Tibial nerve (tissue), 3 donors: Measurements from ENCODE around the gene SFTPB.

Experiments
- CTCF ChIP-seq, 5 experiments: fragments of 200-600 bp in 3 of 5; fragments of 450-650 bp in 2 of 5; sonication (generic) in 3 of 5; IDR thresholded peaks; one replicate each; pipeline ENCODE4 v1.5.1; 2016 to 2019; ENCODE audit warnings: antibody characterized with exemption in 5 of 5, mild to moderate bottlenecking in 3 of 5, moderate library complexity in 2 of 5
- POLR2A ChIP-seq, 2 donors: fragments of 450-650 bp; IDR thresholded peaks; one replicate each; pipeline ENCODE4 v1.6.1; 2017; ENCODE audit warnings: antibody characterized with exemption in 2 of 2, mild to moderate bottlenecking in 2 of 2, moderate library complexity in 2 of 2

GRCh38 chr2:85675866-85676548 lies 8.0 kb upstream of the SFTPB start:
- TF ChIP-seq CTCF (IDR thresholded peaks at IDR 0.05), result no peak
- no peak for TF ChIP-seq POLR2A (IDR thresholded peaks at IDR 0.05)
